Keratinocyte (primary cell): Measurements from ENCODE around the gene SETX. TPM values are rescaled to one million over a fixed set of nuclear protein-coding genes. Genes with fewer than 3 reads are reported as not detected.

ENCODE experiments used
- DNase-seq: peaks from one replicate; pipeline ENCODE4 v3.0.0-alpha.2; 2011; ENCODE audit warnings: low read depth, missing footprints, low spot score
- FAIRE-seq: peaks from 2 replicates; lab custom pipeline; 2011; peaks lifted over from hg19 to GRCh38; lab: Jason Lieb, UNC
- H2AFZ ChIP-seq: 2 replicates; pipeline ENCODE4 v1.6.0; 2012; ENCODE audit warnings: low read length, control low read depth, inconsistent platforms; ENCODE audit not compliant: control insufficient read depth
- H3K27ac ChIP-seq: 2 replicates; pipeline ENCODE4 v1.5.1; 2011; ENCODE audit warnings: low read length; ENCODE audit not compliant: control insufficient read depth, insufficient read depth
- H3K27me3 ChIP-seq: 3 replicates; pipeline ENCODE4 v1.6.0; 2011; ENCODE audit warnings: low read length; ENCODE audit not compliant: control insufficient read depth, insufficient read depth; ENCODE audit errors: extremely low read depth
- H3K36me3 ChIP-seq, 2 experiments: 2 replicates in 1 of 2; 3 replicates in 1 of 2; pipeline ENCODE4 v1.5.1; 2011; ENCODE audit warnings: low read length in 2 of 2, mild to moderate bottlenecking in 1 of 2; ENCODE audit not compliant: control insufficient read depth in 2 of 2, insufficient read depth in 2 of 2; ENCODE audit errors: extremely low read depth in 1 of 2
- H3K4me1 ChIP-seq: 3 replicates; pipeline ENCODE4 v1.5.1; 2011; ENCODE audit warnings: low read length; ENCODE audit not compliant: control insufficient read depth, insufficient read depth; ENCODE audit errors: extremely low read depth
- H3K4me2 ChIP-seq: 3 replicates; pipeline ENCODE4 v1.6.0; 2011; ENCODE audit warnings: low read depth, low read length; ENCODE audit not compliant: control insufficient read depth, insufficient read depth; ENCODE audit errors: extremely low read depth
- H3K4me3 ChIP-seq, 3 experiments: fragments of 200-600 bp in 1 of 3; sonication (generic) in 1 of 3; 2 replicates in 2 of 3; 3 replicates in 1 of 3; pipeline ENCODE4 v1.5.1; 2011 to 2016; ENCODE audit warnings: low read length in 3 of 3, mild to moderate bottlenecking in 3 of 3, control low read depth in 2 of 3, inconsistent platforms in 1 of 3, low read depth in 1 of 3, mixed read lengths in 1 of 3, mixed run types in 1 of 3, moderate library complexity in 1 of 3; ENCODE audit not compliant: control insufficient read depth in 2 of 3, insufficient read depth in 2 of 3; ENCODE audit errors: extremely low read depth in 1 of 3
- H3K79me2 ChIP-seq: 2 replicates; pipeline ENCODE4 v1.6.0; 2012; ENCODE audit warnings: low read length; ENCODE audit not compliant: control insufficient read depth, insufficient read depth
- H3K9ac ChIP-seq: 3 replicates; pipeline ENCODE4 v1.6.0; 2011; ENCODE audit warnings: low read length; ENCODE audit not compliant: control insufficient read depth, insufficient read depth; ENCODE audit errors: extremely low read depth
- H3K9me1 ChIP-seq: 3 replicates; pipeline ENCODE4 v1.6.0; 2011; ENCODE audit warnings: low read length; ENCODE audit not compliant: control insufficient read depth, insufficient read depth; ENCODE audit errors: extremely low read depth
- H3K9me3 ChIP-seq: 2 replicates; pipeline ENCODE4 v1.5.1; 2012; ENCODE audit warnings: low read depth, low read length; ENCODE audit not compliant: control insufficient read depth
- H4K20me1 ChIP-seq: 3 replicates; pipeline ENCODE4 v1.6.0; 2011; ENCODE audit warnings: low read length; ENCODE audit not compliant: control insufficient read depth, insufficient read depth; ENCODE audit errors: extremely low read depth
- CTCF ChIP-seq, 3 experiments: IDR thresholded peaks in 1 of 3; conservative IDR thresholded peaks in 1 of 3; optimal IDR thresholded peaks in 1 of 3; 2 replicates in 2 of 3; 3 replicates in 1 of 3; pipeline versions ENCODE3 to v1.5.1; 2011; ENCODE audit warnings: low read length in 3 of 3, mild to moderate bottlenecking in 3 of 3, moderate library complexity in 2 of 3, control low read depth in 1 of 3, inconsistent platforms in 1 of 3; ENCODE audit not compliant: insufficient read depth in 2 of 3; ENCODE audit errors: extremely low read depth in 1 of 3
- EZH2 ChIP-seq: IDR thresholded peaks from one replicate; pipeline ENCODE4 v1.6.1; 2012; ENCODE audit warnings: inconsistent platforms, mild to moderate bottlenecking, low read length, moderate library complexity
- dilution Hi-C: fragments of 300-500 bp; cut with MboI; formaldehyde crosslinking; loops from one replicate; pipeline ENCODE4 v1.7.0; 2020; ENCODE audit warnings: low sequenced_read_pairs; ENCODE audit not compliant: extremely low pct_ligation_motif_present
- polyA minus RNA-seq, 3 experiments: library from RNA; depleted of rRNA, polyadenylated mRNA; stranded (reverse); fragments of >200 nt; gene quantifications; 1 replicate in 1 of 3; 2 replicates in 1 of 3; 3 replicates in 1 of 3; pipeline ENCODE4 v1.2.3, GENCODE V29; 2011
- polyA plus RNA-seq, 5 experiments: library from polyadenylated mRNA; depleted of rRNA in 3 of 5; stranded (reverse) in 3 of 5; stranded (forward) in 1 of 5; unstranded in 1 of 5; fragments of >200 nt; gene quantifications; 1 replicate in 1 of 5; 2 replicates in 3 of 5; 3 replicates in 1 of 5; pipeline versions ENCODE4 v1.2.1 to v1.2.3, GENCODE V29; 2011 to 2012; ENCODE audit warnings: missing spikeins in 2 of 5, low read depth in 1 of 5, low replicate concordance in 1 of 5

Gene SETX
- 16.6 to 23.8 TPM (median 19.7 TPM) in 3 replicates for polyA plus RNA-seq
- 35.1 TPM for polyA plus RNA-seq (2011; ENCODE audit: low read depth)
- 9.1 and 14.3 TPM in 2 replicates for polyA plus RNA-seq (2011; cell fraction: cytosol; rRNA removed)
- 38.2 and 43.2 TPM in 2 replicates for polyA plus RNA-seq (2011; cell fraction: nucleus; rRNA removed)
- 17.4 and 25.4 TPM in 2 replicates for polyA plus RNA-seq (2012; ENCODE audit: low replicate concordance)
- polyA minus RNA-seq: 23.3 to 75.1 TPM (median 60.0 TPM) in 3 replicates
- polyA minus RNA-seq (2011; cell fraction: cytosol; rRNA and poly(A)+ RNA removed): 21.9 TPM
- polyA minus RNA-seq (2011; cell fraction: nucleus; rRNA and poly(A)+ RNA removed): 62.7 and 116 TPM in 2 replicates

GRCh38 chr9:132354637-132355355, at the start of gene SETX:
SETX (minus strand) TSS chr9:132354986; CDS start chr9:132349428, 5,558 bp downstream.
- Histone ChIP-seq H3K79me2 (peaks cover 43% of the 10 kb centered on the region), H3K27ac (peak within 1 kb of the TSS; percentile 85), H3K4me1 (peaks cover 27% of the 10 kb centered on the region), H3K4me2 (peak within 1 kb of the TSS; percentile 91), H3K4me3 (peak within 1 kb of the TSS; percentile 94 to 98 (median 96)), H2AFZ (peak within 1 kb of the TSS; percentile 92), H3K9me1 (no peaks in the 10 kb centered on the region), H3K27me3 (no peaks in the 10 kb centered on the region), H4K20me1 (no peaks in the 10 kb centered on the region), H3K9ac (peak within 1 kb of the TSS; percentile 96), H3K36me3 (peaks cover 2 to 24% of the 10 kb centered on the region in 2 experiments), H3K9me3 (no peaks in the 10 kb centered on the region)
- DNase-seq: peak; percentile 71
- dilution Hi-C loops: no loop called here
- no peak for FAIRE-seq
- TF ChIP-seq EZH2 (no peak), CTCF (optimal IDR thresholded peaks at IDR 0.05 in 1 of 3, IDR thresholded peaks at IDR 0.05 in 1 of 3, conservative IDR thresholded peaks at IDR 0.05 in 1 of 3; ENCODE audit: extremely low read depth in 1 of 3, insufficient read depth in 2 of 3, low read length in 3 of 3) (no peak)

- Histone ChIP-seq H3K9ac (no peak overlapping the region), H3K27ac (no peak overlapping the region), H4K20me1 (peaks cover 4% of the 10 kb centered on the region), H3K9me3 (no peaks in the 10 kb centered on the region), H3K27me3 (no peaks in the 10 kb centered on the region), H3K79me2 (peaks cover 14% of the 10 kb centered on the region), H2AFZ (no peak overlapping the region), H3K4me3 (no peak overlapping the region), H3K36me3 (peaks cover 6 to 15% of the 10 kb centered on the region in 2 experiments), H3K4me1 (peaks cover 8% of the 10 kb centered on the region), H3K9me1 (no peaks in the 10 kb centered on the region), H3K4me2 (no peak overlapping the region)
- TF ChIP-seq CTCF (optimal IDR thresholded peaks at IDR 0.05 in 1 of 3, IDR thresholded peaks at IDR 0.05 in 1 of 3, conservative IDR thresholded peaks at IDR 0.05 in 1 of 3; ENCODE audit: extremely low read depth in 1 of 3, insufficient read depth in 2 of 3, low read length in 3 of 3) (no peak), EZH2 (no peak)
- dilution Hi-C loops: no loop called here
- FAIRE-seq (no peak), DNase-seq (no peak)
Measured at GRCh38 chr9:132404228-132404881, 49.6 kb upstream of the SETX start.
